NB4 (cell line): ENCODE data around the gene ANO9.

Source experiments
- CTCF ChIP-seq: IDR thresholded peaks from one replicate; pipeline ENCODE4 v1.5.1; 2012; ENCODE audit warnings: low read depth, low read length
- POLR2A ChIP-seq: IDR thresholded peaks from 2 replicates; pipeline ENCODE4 v1.6.1; 2011; ENCODE audit warnings: mild to moderate bottlenecking; ENCODE audit not compliant: insufficient read length; ENCODE audit errors: extremely low read depth
- TF ChIP-seq, protein P1 (sequence below): IDR thresholded peaks from 2 replicates; pipeline ENCODE4 v1.6.1; 2011; ENCODE audit warnings: low read depth, low read length

GRCh38 chr11:489610-490185 lies 47.9 kb upstream of the ANO9 start:
- TF ChIP-seq, protein P1, sequence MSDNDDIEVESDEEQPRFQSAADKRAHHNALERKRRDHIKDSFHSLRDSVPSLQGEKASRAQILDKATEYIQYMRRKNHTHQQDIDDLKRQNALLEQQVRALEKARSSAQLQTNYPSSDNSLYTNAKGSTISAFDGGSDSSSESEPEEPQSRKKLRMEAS, result no peak
- TF ChIP-seq POLR2A, result no peak
- no peak for TF ChIP-seq CTCF
